Calu3 (cell line): ENCODE data around the gene FAM118A. TPM values are rescaled to one million over a fixed set of nuclear protein-coding genes. Genes with fewer than 3 reads are reported as not detected.

ENCODE experiments used
- BruUV-seq: library from RNA; stranded (reverse); fragments of 400-500 nt; replicated peaks from 2 replicates; lab custom pipeline; 2021; lab: Mats Ljungman, UMichigan
- CTCF ChIA-PET: fragments of 300-600 bp; sonication (Branson Sonifier 250); formaldehyde crosslinking; loops from one replicate; lab custom pipeline; 2022; ENCODE audit warnings: antibody characterized with exemption; lab: Charles Lee
- DNase-seq: peaks from one replicate; pipeline ENCODE4 v3.0.0; 2022
- H3K27ac Mint-ChIP-seq: one replicate; pipeline ENCODE4 v1.8.0; 2022; ENCODE audit warnings: mixed read lengths; ENCODE audit not compliant: unreplicated experiment
- H3K27me3 Mint-ChIP-seq: one replicate; pipeline ENCODE4 v1.8.0; 2022; ENCODE audit warnings: mixed read lengths; ENCODE audit not compliant: unreplicated experiment
- H3K36me3 Mint-ChIP-seq: one replicate; pipeline ENCODE4 v1.8.0; 2022; ENCODE audit warnings: mild to moderate bottlenecking, moderate library complexity, mixed read lengths; ENCODE audit not compliant: insufficient read depth, unreplicated experiment
- H3K4me1 Mint-ChIP-seq: one replicate; pipeline ENCODE4 v1.8.0; 2022; ENCODE audit warnings: mild to moderate bottlenecking, low read depth, mixed read lengths; ENCODE audit not compliant: unreplicated experiment
- H3K4me3 Mint-ChIP-seq: one replicate; pipeline ENCODE4 v1.8.0; 2022; ENCODE audit warnings: mild to moderate bottlenecking, low read depth, moderate library complexity, mixed read lengths; ENCODE audit not compliant: unreplicated experiment
- H3K9me3 Mint-ChIP-seq: one replicate; pipeline ENCODE4 v1.8.0; 2022; ENCODE audit warnings: low read depth, mixed read lengths; ENCODE audit not compliant: unreplicated experiment
- CTCF ChIP-seq: fragments of 200-600 bp; IDR thresholded peaks from one replicate; pipeline ENCODE4 v1.8.0; 2022; ENCODE audit warnings: antibody characterized with exemption; ENCODE audit not compliant: unreplicated experiment
- intact Hi-C: fragments of 100-400 bp; cut with micrococcal nuclease; formaldehyde crosslinking; loops from one replicate; pipeline ENCODE4 v1.10.0; 2022; ENCODE audit not compliant: unreplicated experiment
- total RNA-seq: library from RNA; stranded (reverse); gene quantifications from 2 replicates; pipeline ENCODE4 v1.2.3, GENCODE V29; 2022

FAM118A gene
- total RNA-seq, 1 experiment from 2014 or later: 35.0 TPM

GRCh38 chr22:45298934-45299505 is 10.7 kb upstream of the FAM118A start:
- CTCF ChIA-PET: interaction anchor here (0.7 kb wide), 1 partner anchor 12 kb away, joined by 4 read pairs; no protein-coding TSS in a partner anchor
- intact Hi-C loops: no loop called here
- H3K27ac Mint-ChIP-seq: no peak overlapping the region
- BruUV-seq: no TSS peak
- no peak for DNase-seq
- peaks cover 36% of the 10 kb centered on the region for H3K27me3 Mint-ChIP-seq
- no peaks in the 10 kb centered on the region for H3K9me3 Mint-ChIP-seq
- H3K4me1 Mint-ChIP-seq: peaks cover 8% of the 10 kb centered on the region
- no peak for TF ChIP-seq CTCF
- H3K4me3 Mint-ChIP-seq: no peak overlapping the region
- H3K36me3 Mint-ChIP-seq: no peaks in the 10 kb centered on the region

GRCh38 chr22:45302751-45303150 is 7.0 kb upstream of the FAM118A start:
- peaks cover 24% of the 10 kb centered on the region for H3K27me3 Mint-ChIP-seq
- no TSS peak for BruUV-seq
- peaks cover 8% of the 10 kb centered on the region for H3K4me1 Mint-ChIP-seq
- no peaks in the 10 kb centered on the region for H3K9me3 Mint-ChIP-seq
- DNase-seq: no peak
- no peak overlapping the region for H3K27ac Mint-ChIP-seq
- no peak for TF ChIP-seq CTCF
- CTCF ChIA-PET: no interaction called here
- intact Hi-C loops: no loop called here
- no peak overlapping the region for H3K4me3 Mint-ChIP-seq
- H3K36me3 Mint-ChIP-seq: no peaks in the 10 kb centered on the region

- Mint-ChIP-seq H3K4me1 (peaks cover 8% of the 10 kb centered on the region), H3K4me3 (no peak overlapping the region), H3K27ac (no peak overlapping the region), H3K36me3 (no peaks in the 10 kb centered on the region), H3K27me3 (peaks cover 19% of the 10 kb centered on the region), H3K9me3 (no peaks in the 10 kb centered on the region)
- BruUV-seq: no TSS peak
- no peak for TF ChIP-seq CTCF
- CTCF ChIA-PET: no interaction called here
- intact Hi-C loops: no loop called here
- DNase-seq: no peak
Measured at GRCh38 chr22:45303181-45303580, 6.6 kb upstream of the FAM118A start.

GRCh38 chr22:45304971-45305370 is 4.8 kb upstream of the FAM118A start:
- peaks cover 15% of the 10 kb centered on the region for H3K36me3 Mint-ChIP-seq
- CTCF ChIA-PET: interaction anchor here (0.7 kb wide), 1 partner anchor 471 kb away, joined by 4 read pairs; no protein-coding TSS in a partner anchor
- H3K27ac Mint-ChIP-seq: no peak overlapping the region
- TF ChIP-seq CTCF: no peak
- intact Hi-C loops: no loop called here
- BruUV-seq: no TSS peak
- H3K4me1 Mint-ChIP-seq: peaks cover 20% of the 10 kb centered on the region
- H3K27me3 Mint-ChIP-seq: peaks cover 1% of the 10 kb centered on the region
- no peak for DNase-seq
- no peak overlapping the region for H3K4me3 Mint-ChIP-seq
- no peaks in the 10 kb centered on the region for H3K9me3 Mint-ChIP-seq
